Endodermal cell (in vitro differentiated cells): Measurements from ENCODE around the gene IRS2. TPM values are rescaled to one million over a fixed set of nuclear protein-coding genes. Genes with fewer than 3 reads are reported as not detected.

ENCODE experiments used
- DNase-seq: peaks from one replicate; pipeline ENCODE4 v3.0.0-alpha.2; 2017
- H3K27ac ChIP-seq: 2 replicates; pipeline ENCODE4 v1.5.1; 2013; ENCODE audit warnings: mild to moderate bottlenecking, low read depth, low read length, moderate library complexity
- H3K27me3 ChIP-seq: 2 replicates; pipeline ENCODE4 v1.6.1; 2013; ENCODE audit warnings: mild to moderate bottlenecking, low read length, moderate library complexity; ENCODE audit not compliant: insufficient read depth, control insufficient read depth, poor library complexity, severe bottlenecking
- H3K36me3 ChIP-seq: 2 replicates; pipeline ENCODE4 v1.7.0; 2013; ENCODE audit warnings: mild to moderate bottlenecking, low read length, moderate library complexity; ENCODE audit not compliant: control insufficient read depth, insufficient read depth
- H3K4me1 ChIP-seq: one replicate; pipeline ENCODE4 v1.7.0; 2013; ENCODE audit warnings: low read length; ENCODE audit not compliant: control insufficient read depth, insufficient read depth
- H3K4me3 ChIP-seq: 2 replicates; pipeline ENCODE4 v1.5.1; 2013; ENCODE audit warnings: mild to moderate bottlenecking, low read length, moderate library complexity
- H3K9ac ChIP-seq: 2 replicates; pipeline ENCODE4 v1.6.1; 2013; ENCODE audit warnings: mild to moderate bottlenecking, low read length, moderate library complexity; ENCODE audit not compliant: poor library complexity, severe bottlenecking; ENCODE audit errors: extremely low read depth
- H3K9me3 ChIP-seq: 2 replicates; pipeline ENCODE4 v1.6.1; 2013; ENCODE audit warnings: mild to moderate bottlenecking, low read length, moderate library complexity; ENCODE audit not compliant: control insufficient read depth
- H3K27ac Mint-ChIP-seq: 2 replicates; pipeline ENCODE4 v1.8.0; 2020; ENCODE audit warnings: mixed read lengths
- H3K27me3 Mint-ChIP-seq: 2 replicates; pipeline ENCODE4 v1.8.0; 2021; ENCODE audit warnings: mild to moderate bottlenecking, mixed read lengths; ENCODE audit not compliant: insufficient read depth
- H3K36me3 Mint-ChIP-seq: 2 replicates; pipeline ENCODE4 v1.8.0; 2020; ENCODE audit warnings: low read depth, mixed read lengths
- H3K4me1 Mint-ChIP-seq: 2 replicates; pipeline ENCODE4 v1.8.0; 2020; ENCODE audit warnings: mixed read lengths
- H3K4me3 Mint-ChIP-seq: 2 replicates; pipeline ENCODE4 v1.8.0; 2020; ENCODE audit warnings: mild to moderate bottlenecking, moderate library complexity, mixed read lengths
- H3K9me3 Mint-ChIP-seq: 2 replicates; pipeline ENCODE4 v1.8.0; 2020; ENCODE audit warnings: mild to moderate bottlenecking, mixed read lengths
- CTCF ChIP-seq: fragments of 200-600 bp; sonication (generic); conservative IDR thresholded peaks from 2 replicates; pipeline ENCODE4 v1.5.0; 2021; ENCODE audit warnings: antibody characterized with exemption, mild to moderate bottlenecking
- WGBS, 2 experiments: methylation state at CpG; one replicate each; pipeline versions ENCODE4 v1.1.5 to v1.1.7; 2013; ENCODE audit warnings: missing lambda C conversion rate in 2 of 2, mixed read lengths in 1 of 2; ENCODE audit not compliant: insufficient coverage in 1 of 2, insufficient read length in 1 of 2; 5-methylcytosine and 5-hydroxymethylcytosine counted together
- total RNA-seq, 2 donors: library from RNA; stranded (reverse); fragmentation: NEBNext Ultra II Directional in 1 of 2; extraction: Animal tissue kit (Norgen Biotek cat#: 25700) in 1 of 2; gene quantifications; 2 replicates in 1 of 2; 3 replicates in 1 of 2; pipeline ENCODE4 v1.2.1, GENCODE V29; 2021

Gene IRS2
- total RNA-seq, 2 donors from 2014 or later, result 16.9 to 23.7 TPM

- no peaks in the 10 kb centered on the region for H3K27me3 ChIP-seq
- no peaks in the 10 kb centered on the region for H3K36me3 ChIP-seq
- DNase-seq, result no peak
- H3K9ac ChIP-seq, result no peak overlapping the region
- Mint-ChIP-seq H3K9me3 (no peaks in the 10 kb centered on the region), H3K4me3 (no peak overlapping the region), H3K36me3 (no peaks in the 10 kb centered on the region), H3K27me3 (no peaks in the 10 kb centered on the region), H3K4me1 (peaks cover 4% of the 10 kb centered on the region), H3K27ac (no peak overlapping the region)
- H3K9me3 ChIP-seq, result no peaks in the 10 kb centered on the region
- no peak overlapping the region for H3K27ac ChIP-seq
- H3K4me1 ChIP-seq, result no peaks in the 10 kb centered on the region
- H3K4me3 ChIP-seq, result no peak overlapping the region
- 86% methylated on average over 4 to 5 of the region's 5 CpGs for WGBS, 2 experiments
- no peak for TF ChIP-seq CTCF
These were observed 29.3 kb upstream of the IRS2 start for GRCh38 chr13:109815651-109816050.

GRCh38 chr13:109813663-109814062 lies 27.3 kb upstream of the IRS2 start:
- no peak for TF ChIP-seq CTCF
- Histone ChIP-seq H3K4me3 (no peak overlapping the region), H3K4me1 (no peaks in the 10 kb centered on the region), H3K9me3 (no peaks in the 10 kb centered on the region), H3K27me3 (no peaks in the 10 kb centered on the region), H3K27ac (no peak overlapping the region), H3K9ac (no peak overlapping the region), H3K36me3 (no peaks in the 10 kb centered on the region)
- no peaks in the 10 kb centered on the region for H3K9me3 Mint-ChIP-seq
- H3K36me3 Mint-ChIP-seq, result no peaks in the 10 kb centered on the region
- DNase-seq, result no peak
- no peak overlapping the region for H3K27ac Mint-ChIP-seq
- H3K4me3 Mint-ChIP-seq, result no peak overlapping the region
- peaks cover 4% of the 10 kb centered on the region for H3K4me1 Mint-ChIP-seq
- H3K27me3 Mint-ChIP-seq, result no peaks in the 10 kb centered on the region

- Mint-ChIP-seq H3K27ac (no peak overlapping the region), H3K9me3 (no peaks in the 10 kb centered on the region), H3K27me3 (no peaks in the 10 kb centered on the region), H3K4me3 (no peak overlapping the region), H3K4me1 (peaks cover 4% of the 10 kb centered on the region), H3K36me3 (no peaks in the 10 kb centered on the region)
- TF ChIP-seq CTCF, result no peak
- H3K4me1 ChIP-seq, result no peaks in the 10 kb centered on the region
- H3K9ac ChIP-seq, result no peak overlapping the region
- no peak overlapping the region for H3K27ac ChIP-seq
- no peaks in the 10 kb centered on the region for H3K27me3 ChIP-seq
- H3K36me3 ChIP-seq, result no peaks in the 10 kb centered on the region
- no peak overlapping the region for H3K4me3 ChIP-seq
- no peak for DNase-seq
- no peaks in the 10 kb centered on the region for H3K9me3 ChIP-seq
- 82 to 94% methylated on average over 3 to 8 of the region's 8 CpGs for WGBS, 2 experiments
These were observed 26.0 kb upstream of the IRS2 start for GRCh38 chr13:109812382-109812781.
